Hepatocyte (in vitro differentiated cells): ENCODE data around the gene MPDZ. TPM values are rescaled to one million over a fixed set of nuclear protein-coding genes. Genes with fewer than 3 reads are reported as not detected.
A peak's percentile ranks its signal among the peaks of the same experiment; 100 is the strongest.

Experiments
- DNase-seq: peaks from one replicate; pipeline ENCODE4 v3.0.0-alpha.2; 2016; ENCODE audit warnings: low spot score
- H2AFZ ChIP-seq: fragments of 200-600 bp; sonication (generic); 2 replicates; pipeline ENCODE4 v1.6.0; 2016; ENCODE audit warnings: antibody characterized with exemption, mild to moderate bottlenecking
- H3K27ac ChIP-seq: fragments of 200-600 bp; sonication (generic); 2 replicates; pipeline ENCODE4 v1.5.1; 2016; ENCODE audit warnings: mild to moderate bottlenecking
- H3K27me3 ChIP-seq: fragments of 200-600 bp; sonication (generic); 2 replicates; pipeline ENCODE4 v1.6.1; 2016
- H3K36me3 ChIP-seq: fragments of 200-600 bp; sonication (generic); replicated peaks from 2 replicates; pipeline ENCODE4 v1.5.1; 2016; ENCODE audit warnings: low read depth; ENCODE audit not compliant: insufficient read depth
- H3K4me1 ChIP-seq: fragments of 200-600 bp; sonication (generic); 2 replicates; pipeline ENCODE4 v1.5.1; 2016; ENCODE audit warnings: mild to moderate bottlenecking, moderate library complexity; ENCODE audit not compliant: insufficient read depth
- H3K4me2 ChIP-seq: fragments of 200-600 bp; sonication (generic); 2 replicates; pipeline ENCODE4 v1.6.0; 2016
- H3K4me3 ChIP-seq: fragments of 200-600 bp; sonication (generic); 2 replicates; pipeline ENCODE4 v1.5.1; 2016; ENCODE audit warnings: mild to moderate bottlenecking
- H3K79me2 ChIP-seq: fragments of 200-600 bp; sonication (generic); 2 replicates; pipeline ENCODE4 v1.6.0; 2017; ENCODE audit warnings: mild to moderate bottlenecking
- H3K9me2 ChIP-seq: fragments of 200-600 bp; sonication (generic); replicated peaks from 2 replicates; pipeline ENCODE4 v1.6.0; 2017; ENCODE audit warnings: mild to moderate bottlenecking; ENCODE audit not compliant: insufficient read depth
- H3K9me3 ChIP-seq: fragments of 200-600 bp; sonication (generic); 2 replicates; pipeline ENCODE4 v1.5.1; 2016; ENCODE audit warnings: low read depth, mild to moderate bottlenecking
- H4K20me1 ChIP-seq: fragments of 200-600 bp; sonication (generic); 2 replicates; pipeline ENCODE4 v1.6.0; 2016; ENCODE audit warnings: mild to moderate bottlenecking; ENCODE audit not compliant: insufficient read depth, poor library complexity, severe bottlenecking
- CTCF ChIP-seq: fragments of 200-600 bp; sonication (generic); IDR thresholded peaks from 2 replicates; pipeline ENCODE4 v1.5.1; 2016; ENCODE audit warnings: antibody characterized with exemption, mild to moderate bottlenecking; ENCODE audit not compliant: poor library complexity
- EZH2 ChIP-seq: fragments of 200-600 bp; sonication (generic); IDR thresholded peaks from 2 replicates; pipeline ENCODE4 v1.6.1; 2016; ENCODE audit warnings: antibody characterized with exemption, mild to moderate bottlenecking, borderline replicate concordance
- EZH2phosphoT487 ChIP-seq: fragments of 200-600 bp; sonication (generic); IDR thresholded peaks from one replicate; pipeline ENCODE4 v1.6.1; 2018; ENCODE audit warnings: antibody characterized with exemption, mild to moderate bottlenecking, low read depth, moderate library complexity; ENCODE audit not compliant: unreplicated experiment, severe bottlenecking
- whole genome bisulfite sequencing: methylation state at CpG from one replicate; pipeline ENCODE4 v1.1.6; 2016; ENCODE audit warnings: low lambda C conversion rate; ENCODE audit errors: missing lambda C conversion rate; 5-methylcytosine and 5-hydroxymethylcytosine counted together
- polyA plus RNA-seq: library from polyadenylated mRNA; unstranded; fragments of >200 nt; fragmentation: Nextera tagmentation; extraction: Ambion mirVana; gene quantifications from 2 replicates; pipeline ENCODE4 v1.2.1, GENCODE V29; 2016
- total RNA-seq: library from RNA; depleted of rRNA; stranded (reverse); fragments of >200 nt; gene quantifications from 2 replicates; pipeline ENCODE4 v1.2.3, GENCODE V29; 2014

Gene MPDZ
- total and polyA plus RNA-seq, 2 experiments from 2014 or later, result 16.7 to 45.5 TPM

DNA sequence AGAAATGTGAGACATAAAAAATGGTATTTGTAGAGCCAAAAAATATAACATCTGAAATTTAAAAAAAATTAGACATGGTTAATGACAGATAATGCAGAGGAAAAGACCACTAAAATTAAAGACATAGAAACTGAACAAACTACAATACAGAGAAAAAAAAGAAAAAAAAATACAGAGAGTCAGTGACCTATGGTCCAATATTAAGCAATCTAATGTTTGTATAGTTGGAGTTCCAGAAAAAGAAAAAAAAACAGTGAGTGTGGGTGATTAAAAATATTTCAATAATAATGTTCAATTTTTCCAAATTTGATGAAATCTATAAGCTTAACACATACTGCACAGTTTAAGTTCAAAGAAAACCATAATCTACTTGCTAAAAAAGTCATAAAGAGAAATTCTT is 207.6 kb downstream of the MPDZ start:
- no peak overlapping the region for H3K4me3 ChIP-seq
- no peak for DNase-seq

GRCh38 chr9:13070612-13071595 is 208.6 kb downstream of the MPDZ start:
- H2AFZ ChIP-seq, result no peak overlapping the region
- no peaks in the 10 kb centered on the region for H3K27me3 ChIP-seq

More for the DNA sequence above, 207.6 kb downstream of the MPDZ start:
- H3K4me2 ChIP-seq, result no peak overlapping the region
- H3K27ac ChIP-seq, result no peak overlapping the region
- no peaks in the 10 kb centered on the region for H3K4me1 ChIP-seq
- H3K27me3 ChIP-seq, result no peaks in the 10 kb centered on the region
- no peaks in the 10 kb centered on the region for H3K9me2 ChIP-seq
- no peak overlapping the region for H2AFZ ChIP-seq
- no peaks in the 10 kb centered on the region for H4K20me1 ChIP-seq
- no peaks in the 10 kb centered on the region for H3K9me3 ChIP-seq
- H3K79me2 ChIP-seq, result no peaks in the 10 kb centered on the region
- no peak for TF ChIP-seq CTCF
- H3K36me3 ChIP-seq, result no peaks in the 10 kb centered on the region

GRCh38 chr9:13069498-13069897 is 210.0 kb downstream of the MPDZ start:
- 92% methylated on average over 3 of the region's 3 CpGs for WGBS
- Histone ChIP-seq H3K27me3 (no peaks in the 10 kb centered on the region), H3K27ac (no peak overlapping the region), H4K20me1 (no peaks in the 10 kb centered on the region), H3K4me2 (no peak overlapping the region), H3K4me3 (no peak overlapping the region), H3K9me3 (no peaks in the 10 kb centered on the region), H2AFZ (no peak overlapping the region), H3K9me2 (no peaks in the 10 kb centered on the region), H3K79me2 (no peaks in the 10 kb centered on the region), H3K36me3 (no peaks in the 10 kb centered on the region), H3K4me1 (no peaks in the 10 kb centered on the region)
- TF ChIP-seq CTCF (no peak), EZH2phosphoT487 (no peak), EZH2 (no peak)
- DNase-seq, result no peak

More at GRCh38 chr9:13070612-13071595, 208.6 kb downstream of the MPDZ start:
- Histone ChIP-seq H3K79me2 (no peaks in the 10 kb centered on the region), H3K4me1 (no peaks in the 10 kb centered on the region), H3K9me2 (no peaks in the 10 kb centered on the region), H4K20me1 (no peaks in the 10 kb centered on the region), H3K9me3 (no peaks in the 10 kb centered on the region), H3K36me3 (no peaks in the 10 kb centered on the region), H3K27ac (peak overlapping the region; percentile 5), H3K4me2 (no peak overlapping the region), H3K4me3 (no peak overlapping the region)
- 91% methylated on average over 12 of the region's 12 CpGs for WGBS
- no peak for DNase-seq
- no peak for TF ChIP-seq EZH2phosphoT487
- no peak for TF ChIP-seq EZH2
- TF ChIP-seq CTCF, result no peak
